CD14-positive monocyte (primary cell): ENCODE results near the gene NPNT. TPM values are rescaled to one million over a fixed set of nuclear protein-coding genes. Genes with fewer than 3 reads are reported as not detected.

ENCODE experiments used
- DNase-seq, 3 donors: peaks; one replicate each; pipeline ENCODE4 v3.0.0-alpha.2; 2011 to 2022
- H2AFZ ChIP-seq: 2 replicates; pipeline ENCODE4 v1.6.0; 2012; ENCODE audit warnings: mild to moderate bottlenecking, low read depth, low read length, inconsistent platforms; ENCODE audit not compliant: insufficient read depth, poor library complexity, severe bottlenecking
- H3K27ac ChIP-seq, 2 donors: 1 replicate in 1 of 2; 2 replicates in 1 of 2; pipeline ENCODE4 v1.5.1; 2012 to 2013; ENCODE audit warnings: low read length in 2 of 2, control low read depth in 1 of 2, inconsistent platforms in 1 of 2, low read depth in 1 of 2, mild to moderate bottlenecking in 1 of 2
- H3K27me3 ChIP-seq, 2 donors: one replicate each; pipeline versions ENCODE4 v1.6.0 to v1.6.1; 2011 to 2013; ENCODE audit warnings: low read length in 2 of 2; ENCODE audit not compliant: control insufficient read depth in 2 of 2, insufficient read depth in 2 of 2
- H3K36me3 ChIP-seq, 2 donors: replicated peaks in 1 of 2; 1 replicate in 1 of 2; 2 replicates in 1 of 2; pipeline versions ENCODE4 v1.5.1 to v1.6.1; 2012 to 2013; ENCODE audit warnings: low read length in 2 of 2, control low read depth in 1 of 2, inconsistent platforms in 1 of 2, mild to moderate bottlenecking in 1 of 2; ENCODE audit not compliant: insufficient read depth in 2 of 2, control insufficient read depth in 1 of 2
- H3K4me1 ChIP-seq, 2 donors: 1 replicate in 1 of 2; 2 replicates in 1 of 2; pipeline versions ENCODE4 v1.5.1 to v1.6.1; 2012 to 2013; ENCODE audit warnings: low read length in 2 of 2, control low read depth in 1 of 2, inconsistent platforms in 1 of 2, mild to moderate bottlenecking in 1 of 2, moderate library complexity in 1 of 2; ENCODE audit not compliant: insufficient read depth in 2 of 2, control insufficient read depth in 1 of 2
- H3K4me2 ChIP-seq: replicated peaks from 2 replicates; pipeline ENCODE3; 2012; ENCODE audit warnings: low read length, moderate library complexity, mild to moderate bottlenecking; ENCODE audit not compliant: poor library complexity, severe bottlenecking; ENCODE audit errors: extremely low read depth
- H3K4me3 ChIP-seq, 3 experiments: fragments of 200-600 bp in 1 of 3; sonication (generic) in 1 of 3; replicated peaks in 1 of 3; 1 replicate in 2 of 3; 2 replicates in 1 of 3; pipeline ENCODE4 v1.5.1; 2011 to 2013; ENCODE audit warnings: low read length in 3 of 3, mild to moderate bottlenecking in 3 of 3, control low read depth in 2 of 3, low read depth in 2 of 3, inconsistent platforms in 1 of 3, moderate library complexity in 1 of 3
- H3K79me2 ChIP-seq: 2 replicates; pipeline ENCODE4 v1.6.0; 2012; ENCODE audit warnings: mild to moderate bottlenecking, control low read depth, inconsistent platforms, low read length, moderate library complexity; ENCODE audit not compliant: insufficient read depth
- H3K9ac ChIP-seq: 2 replicates; pipeline ENCODE4 v1.6.0; 2017; ENCODE audit warnings: low read length, mild to moderate bottlenecking; ENCODE audit not compliant: insufficient read depth, poor library complexity, severe bottlenecking
- H3K9me3 ChIP-seq, 2 donors: replicated peaks in 1 of 2; 1 replicate in 1 of 2; 2 replicates in 1 of 2; pipeline versions ENCODE4 v1.5.1 to v1.6.1; 2012 to 2013; ENCODE audit warnings: low read length in 2 of 2, control low read depth in 1 of 2; ENCODE audit not compliant: control insufficient read depth in 1 of 2, insufficient read depth in 1 of 2
- H4K20me1 ChIP-seq: 2 replicates; pipeline ENCODE4 v1.6.0; 2012; ENCODE audit warnings: mild to moderate bottlenecking, low read length, control low read depth, moderate library complexity; ENCODE audit not compliant: insufficient read depth
- H3K27ac Mint-ChIP-seq, 7 donors: one replicate each; pipeline ENCODE4 v1.8.0; 2020; ENCODE audit warnings: mild to moderate bottlenecking in 7 of 7, mixed read lengths in 7 of 7, moderate library complexity in 6 of 7, inconsistent platforms in 2 of 7
- H3K27me3 Mint-ChIP-seq, 3 donors: one replicate each; pipeline ENCODE4 v1.8.0; 2021 to 2022; ENCODE audit warnings: low read depth in 3 of 3, mild to moderate bottlenecking in 3 of 3, mixed read lengths in 3 of 3, moderate library complexity in 3 of 3, inconsistent platforms in 1 of 3
- H3K36me3 Mint-ChIP-seq, 2 donors: one replicate each; pipeline ENCODE4 v1.8.0; 2020; ENCODE audit warnings: mixed read lengths in 2 of 2, inconsistent platforms in 1 of 2, mild to moderate bottlenecking in 1 of 2
- H3K4me1 Mint-ChIP-seq: one replicate; pipeline ENCODE4 v1.8.0; 2020; ENCODE audit warnings: mild to moderate bottlenecking, mixed read lengths
- H3K4me3 Mint-ChIP-seq, 2 donors: one replicate each; pipeline ENCODE4 v1.8.0; 2020; ENCODE audit warnings: mild to moderate bottlenecking in 2 of 2, mixed read lengths in 2 of 2, moderate library complexity in 1 of 2
- H3K9me3 Mint-ChIP-seq, 7 donors: one replicate each; pipeline ENCODE4 v1.8.0; 2020 to 2022; ENCODE audit warnings: mixed read lengths in 7 of 7, mild to moderate bottlenecking in 6 of 7, moderate library complexity in 6 of 7, inconsistent platforms in 2 of 7
- WGBS: methylation state at CpG from one replicate; pipeline ENCODE4 v1.1.5; 2013; ENCODE audit warnings: missing lambda C conversion rate; ENCODE audit not compliant: insufficient coverage; 5-methylcytosine and 5-hydroxymethylcytosine counted together
- intact Hi-C, 2 donors: fragments of 100-400 bp; cut with micrococcal nuclease; formaldehyde crosslinking; loops; one replicate each; pipeline versions ENCODE4 v1.15.0 to v1.15.1; 2023
- polyA plus RNA-seq, 3 donors: library from polyadenylated mRNA; depleted of rRNA in 1 of 3; unstranded in 2 of 3; stranded (reverse) in 1 of 3; fragments of 300-500 nt in 2 of 3; fragments of >200 nt in 1 of 3; fragmentation: Illumina TruSeq in 2 of 3; gene quantifications; 1 replicate in 2 of 3; 2 replicates in 1 of 3; pipeline ENCODE4 v1.2.3, GENCODE V29; 2012 to 2021
- TF ChIP-seq, protein P1 (sequence below): fragments of 200-600 bp; IDR thresholded peaks from one replicate; pipeline ENCODE4 v1.8.0; 2022; ENCODE audit warnings: antibody characterized with exemption, mild to moderate bottlenecking

The NPNT gene
- polyA plus RNA-seq, 3 donors: not detected

DNA sequence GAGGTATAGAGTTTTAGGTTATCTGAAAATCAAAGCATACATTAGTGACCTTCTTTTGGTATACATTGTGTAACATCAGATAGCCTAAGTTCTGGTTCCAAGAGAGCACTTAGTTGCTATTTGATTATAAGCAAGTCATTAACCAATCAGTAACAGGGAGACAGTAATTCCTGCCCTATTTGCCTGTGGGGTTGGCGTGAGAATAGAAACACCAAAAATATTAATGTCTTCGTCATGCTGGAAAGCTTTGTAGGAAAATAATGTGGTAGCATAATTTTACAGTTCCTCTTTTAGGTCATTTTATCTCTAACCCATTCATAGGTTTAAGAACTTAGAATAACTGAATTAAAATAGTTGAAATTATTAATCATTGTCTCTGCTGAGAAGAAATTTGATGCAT lies 37.8 kb downstream of the NPNT start:
- DNase-seq: no peak
- Histone ChIP-seq H3K27ac (no peak overlapping the region), H3K4me3 (no peak overlapping the region), H3K9me3 (no peaks in the 10 kb centered on the region), H3K4me2 (no peak overlapping the region), H2AFZ (no peak overlapping the region), H3K79me2 (no peaks in the 10 kb centered on the region), H3K4me1 (no peaks in the 10 kb centered on the region), H3K9ac (no peak overlapping the region), H3K27me3 (no peaks in the 10 kb centered on the region), H3K36me3 (no peaks in the 10 kb centered on the region), H4K20me1 (no peaks in the 10 kb centered on the region)
- TF ChIP-seq, protein P1, sequence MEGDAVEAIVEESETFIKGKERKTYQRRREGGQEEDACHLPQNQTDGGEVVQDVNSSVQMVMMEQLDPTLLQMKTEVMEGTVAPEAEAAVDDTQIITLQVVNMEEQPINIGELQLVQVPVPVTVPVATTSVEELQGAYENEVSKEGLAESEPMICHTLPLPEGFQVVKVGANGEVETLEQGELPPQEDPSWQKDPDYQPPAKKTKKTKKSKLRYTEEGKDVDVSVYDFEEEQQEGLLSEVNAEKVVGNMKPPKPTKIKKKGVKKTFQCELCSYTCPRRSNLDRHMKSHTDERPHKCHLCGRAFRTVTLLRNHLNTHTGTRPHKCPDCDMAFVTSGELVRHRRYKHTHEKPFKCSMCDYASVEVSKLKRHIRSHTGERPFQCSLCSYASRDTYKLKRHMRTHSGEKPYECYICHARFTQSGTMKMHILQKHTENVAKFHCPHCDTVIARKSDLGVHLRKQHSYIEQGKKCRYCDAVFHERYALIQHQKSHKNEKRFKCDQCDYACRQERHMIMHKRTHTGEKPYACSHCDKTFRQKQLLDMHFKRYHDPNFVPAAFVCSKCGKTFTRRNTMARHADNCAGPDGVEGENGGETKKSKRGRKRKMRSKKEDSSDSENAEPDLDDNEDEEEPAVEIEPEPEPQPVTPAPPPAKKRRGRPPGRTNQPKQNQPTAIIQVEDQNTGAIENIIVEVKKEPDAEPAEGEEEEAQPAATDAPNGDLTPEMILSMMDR: no peak
- H3K9me3 Mint-ChIP-seq: peaks cover 0 to 4% (median 0%) of the 10 kb centered on the region in 7 donors
- WGBS: no CpG with 5 or more reads among the region's 2 CpGs
- H3K27me3 Mint-ChIP-seq: peaks cover 0 to 3% (median 0%) of the 10 kb centered on the region in 3 donors
- intact Hi-C loops: no loop called here
- no peak overlapping the region for H3K27ac Mint-ChIP-seq
- H3K4me3 Mint-ChIP-seq: no peak overlapping the region
- H3K4me1 Mint-ChIP-seq: no peaks in the 10 kb centered on the region
- no peaks in the 10 kb centered on the region for H3K36me3 Mint-ChIP-seq

DNA sequence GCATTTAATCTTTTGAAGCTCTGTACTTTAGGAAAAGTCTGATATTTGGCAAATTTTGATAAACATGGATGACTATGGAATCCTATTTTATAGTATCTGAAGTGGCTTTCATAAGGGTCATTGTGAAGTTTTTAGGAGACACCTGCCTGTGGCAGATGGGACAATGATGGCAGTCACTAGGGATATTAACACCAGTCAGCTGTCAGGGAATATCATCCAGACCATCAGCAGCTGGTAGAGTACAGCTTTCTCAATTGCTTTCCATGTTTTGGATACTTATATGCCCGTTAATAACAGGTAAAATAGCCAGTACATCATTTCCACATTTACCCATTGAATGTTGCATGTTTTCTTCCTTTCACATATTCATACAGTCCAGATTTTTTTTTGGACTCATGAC lies 39.1 kb downstream of the NPNT start:
- DNase-seq: no peak
- Histone ChIP-seq H3K9ac (no peak overlapping the region), H3K9me3 (no peaks in the 10 kb centered on the region), H3K4me2 (no peak overlapping the region), H3K36me3 (no peaks in the 10 kb centered on the region), H4K20me1 (no peaks in the 10 kb centered on the region), H3K4me3 (no peak overlapping the region), H3K27me3 (no peaks in the 10 kb centered on the region), H3K4me1 (no peaks in the 10 kb centered on the region), H3K79me2 (no peaks in the 10 kb centered on the region), H3K27ac (no peak overlapping the region), H2AFZ (no peak overlapping the region)
- Mint-ChIP-seq H3K9me3 (peaks cover 0 to 8% (median 2%) of the 10 kb centered on the region in 7 donors), H3K36me3 (no peaks in the 10 kb centered on the region), H3K27me3 (peaks cover 0 to 2% (median 0%) of the 10 kb centered on the region in 3 donors), H3K4me1 (no peaks in the 10 kb centered on the region), H3K27ac (no peak overlapping the region), H3K4me3 (no peak overlapping the region)
- 91% methylated on average over 1 of the region's 1 CpG for WGBS
- TF ChIP-seq, protein P1: no peak
- intact Hi-C loops: no loop called here
